H1 (cell line): ENCODE data around the gene ST6GALNAC5. TPM values are rescaled to one million over a fixed set of nuclear protein-coding genes. Genes with fewer than 3 reads are reported as not detected.

ENCODE experiments used
- CTCF ChIA-PET: fragments of 300-600 bp; sonication (Branson Sonifier 250); formaldehyde crosslinking; loops from one replicate; lab custom pipeline; 2021; ENCODE audit not compliant: partially characterized antibody; lab: Charles Lee
- POLR2A ChIA-PET: fragments of 300-600 bp; sonication (Branson Sonifier 250); formaldehyde crosslinking; loops from one replicate; lab custom pipeline; 2021; ENCODE audit warnings: inconsistent platforms; ENCODE audit not compliant: partially characterized antibody; lab: Charles Lee
- DNase-seq, 2 experiments: peaks; one replicate each; pipeline versions ENCODE4 v3.0.0 to v3.0.0-alpha.2; 2010 to 2022; ENCODE audit warnings: low spot score in 2 of 2, low read depth in 1 of 2, mixed read lengths in 1 of 2
- FAIRE-seq: peaks from 2 replicates; lab custom pipeline; 2011; peaks lifted over from hg19 to GRCh38; lab: Jason Lieb, UNC
- H2AFZ ChIP-seq: 2 replicates; pipeline ENCODE4 v1.8.1; 2012; ENCODE audit warnings: low read length, inconsistent platforms
- H2AK5ac ChIP-seq: 2 replicates; pipeline ENCODE4 v1.6.1; 2013; ENCODE audit warnings: low read depth, low read length
- H2BK120ac ChIP-seq: replicated peaks from 2 replicates; pipeline ENCODE3; 2013; ENCODE audit warnings: low read depth, low read length, inconsistent platforms
- H2BK12ac ChIP-seq: 2 replicates; pipeline ENCODE4 v1.6.1; 2013; ENCODE audit warnings: low read depth, low read length
- H2BK15ac ChIP-seq: 2 replicates; pipeline ENCODE4 v1.6.1; 2013; ENCODE audit warnings: low read length
- H2BK20ac ChIP-seq: 2 replicates; pipeline ENCODE4 v1.6.1; 2013; ENCODE audit warnings: low read length
- H2BK5ac ChIP-seq: 2 replicates; pipeline ENCODE4 v1.6.1; 2013; ENCODE audit warnings: low read depth, low read length
- H3K14ac ChIP-seq: 2 replicates; pipeline ENCODE4 v1.6.1; 2013; ENCODE audit warnings: inconsistent platforms; ENCODE audit not compliant: insufficient read length
- H3K18ac ChIP-seq: 2 replicates; pipeline ENCODE4 v1.6.1; 2013; ENCODE audit warnings: low read length; ENCODE audit errors: extremely low read depth
- H3K23ac ChIP-seq: 2 replicates; pipeline ENCODE4 v1.6.1; 2013; ENCODE audit warnings: inconsistent platforms; ENCODE audit not compliant: insufficient read length
- H3K23me2 ChIP-seq: 2 replicates; pipeline ENCODE4 v1.6.1; 2013; ENCODE audit warnings: low read depth, low read length
- H3K27ac ChIP-seq: 2 replicates; pipeline ENCODE4 v1.6.1; 2011; ENCODE audit warnings: low read depth, low read length, inconsistent platforms
- H3K27me3 ChIP-seq, 4 experiments: replicated peaks in 1 of 4; 1 replicate in 1 of 4; 2 replicates in 3 of 4; pipeline versions ENCODE4 v1.6.1 to v1.8.1; 2011 to 2013; ENCODE audit warnings: low read length in 3 of 4, mild to moderate bottlenecking in 3 of 4, inconsistent platforms in 2 of 4, mixed read lengths in 2 of 4, moderate library complexity in 1 of 4; ENCODE audit not compliant: control insufficient read depth in 3 of 4, insufficient read depth in 3 of 4; ENCODE audit errors: extremely low read depth in 1 of 4
- H3K36me3 ChIP-seq, 4 experiments: 2 replicates each; pipeline versions ENCODE4 v1.6.1 to v1.8.1; 2011 to 2013; ENCODE audit warnings: mild to moderate bottlenecking in 4 of 4, low read length in 3 of 4, moderate library complexity in 2 of 4, control low read depth in 1 of 4, inconsistent platforms in 1 of 4; ENCODE audit not compliant: insufficient read depth in 4 of 4, control insufficient read depth in 2 of 4
- H3K4ac ChIP-seq: replicated peaks from 2 replicates; pipeline ENCODE3; 2013; ENCODE audit warnings: low read length, low read depth, mixed read lengths, inconsistent platforms; ENCODE audit not compliant: insufficient read length
- H3K4me1 ChIP-seq, 4 experiments: replicated peaks in 1 of 4; 1 replicate in 1 of 4; 2 replicates in 3 of 4; pipeline versions ENCODE4 v1.6.1 to v1.8.1; 2011 to 2013; ENCODE audit warnings: low read length in 3 of 4, inconsistent platforms in 2 of 4, mixed read lengths in 1 of 4; ENCODE audit not compliant: insufficient read depth in 4 of 4, control insufficient read depth in 3 of 4
- H3K4me2 ChIP-seq, 2 experiments: 2 replicates each; pipeline versions ENCODE4 v1.6.1 to v1.8.1; 2011 to 2013; ENCODE audit warnings: low read depth in 2 of 2, low read length in 2 of 2, control low read depth in 1 of 2, inconsistent platforms in 1 of 2, mild to moderate bottlenecking in 1 of 2; ENCODE audit not compliant: insufficient read depth in 1 of 2
- H3K4me3 ChIP-seq, 4 experiments: fragments of 200-600, 300-600 bp in 1 of 4; sonication (generic), shearing (Covaris generic), sonication (Bioruptor Twin) in 1 of 4; 2 replicates each; pipeline versions ENCODE4 v1.5.1 to v1.8.1; 2011 to 2016; ENCODE audit warnings: low read length in 4 of 4, low read depth in 3 of 4, control low read depth in 2 of 4, inconsistent platforms in 2 of 4, mild to moderate bottlenecking in 2 of 4, mixed read lengths in 1 of 4, moderate library complexity in 1 of 4; ENCODE audit not compliant: insufficient read depth in 2 of 4; ENCODE audit errors: extremely low read depth in 1 of 4
- H3K56ac ChIP-seq: replicated peaks from 2 replicates; pipeline ENCODE3; 2013; ENCODE audit warnings: low read depth, mild to moderate bottlenecking, mixed read lengths, low read length, inconsistent platforms; ENCODE audit not compliant: insufficient read length
- H3K79me1 ChIP-seq: 2 replicates; pipeline ENCODE4 v1.6.1; 2013; ENCODE audit warnings: low read depth, low read length, control low read depth
- H3K79me2 ChIP-seq, 2 experiments: 2 replicates each; pipeline versions ENCODE4 v1.6.1 to v1.8.1; 2012 to 2013; ENCODE audit warnings: low read length in 2 of 2, mild to moderate bottlenecking in 2 of 2, inconsistent platforms in 1 of 2; ENCODE audit not compliant: insufficient read depth in 2 of 2, control insufficient read depth in 1 of 2
- H3K9ac ChIP-seq, 4 experiments: replicated peaks in 1 of 4; 1 replicate in 1 of 4; 2 replicates in 3 of 4; pipeline versions ENCODE4 v1.6.1 to v1.8.1; 2011 to 2013; ENCODE audit warnings: low read depth in 3 of 4, low read length in 3 of 4, control low read depth in 2 of 4, mild to moderate bottlenecking in 2 of 4, moderate library complexity in 2 of 4, inconsistent platforms in 1 of 4; ENCODE audit errors: extremely low read depth in 1 of 4
- H3K9me3 ChIP-seq, 2 experiments: 2 replicates each; pipeline versions ENCODE4 v1.6.1 to v1.8.1; 2012 to 2013; ENCODE audit warnings: mild to moderate bottlenecking in 2 of 2, moderate library complexity in 2 of 2, control low read depth in 1 of 2, inconsistent platforms in 1 of 2, low read depth in 1 of 2, low read length in 1 of 2, mixed read lengths in 1 of 2; ENCODE audit not compliant: insufficient read depth in 2 of 2
- H4K20me1 ChIP-seq, 2 experiments: replicated peaks in 1 of 2; 2 replicates each; pipeline versions ENCODE3 to v1.8.1; 2011 to 2013; ENCODE audit warnings: inconsistent platforms in 2 of 2, low read length in 2 of 2, mild to moderate bottlenecking in 1 of 2; ENCODE audit not compliant: insufficient read depth in 2 of 2, control insufficient read depth in 1 of 2
- H4K5ac ChIP-seq: 2 replicates; pipeline ENCODE4 v1.6.1; 2013; ENCODE audit warnings: low read length, low read depth, mixed read lengths, inconsistent platforms; ENCODE audit not compliant: insufficient read length
- H4K8ac ChIP-seq: 2 replicates; pipeline ENCODE4 v1.8.0; 2013; ENCODE audit warnings: mild to moderate bottlenecking, moderate library complexity, low read length, inconsistent platforms; ENCODE audit not compliant: insufficient read depth; ENCODE audit errors: extremely low read depth
- H4K91ac ChIP-seq: replicated peaks from 2 replicates; pipeline ENCODE3; 2013; ENCODE audit warnings: low read length, mixed read lengths, inconsistent platforms; ENCODE audit not compliant: insufficient read length
- ASH2L ChIP-seq: fragments of 200-600, 300-600 bp; sonication (generic); IDR thresholded peaks from one replicate; pipeline ENCODE4 v1.7.1; 2017; ENCODE audit warnings: low read length
- CHD1 ChIP-seq: IDR thresholded peaks from 2 replicates; pipeline ENCODE4 v1.6.1; 2012; ENCODE audit warnings: low read depth, low read length, improper control_type of control experiment
- EGR1 ChIP-seq: IDR thresholded peaks from 2 replicates; pipeline ENCODE4 v1.6.1; 2011; ENCODE audit warnings: low read depth, low read length, borderline replicate concordance
- EP300 ChIP-seq, 2 experiments: IDR thresholded peaks; 1 replicate in 1 of 2; 2 replicates in 1 of 2; pipeline ENCODE4 v1.6.1; 2011 to 2012; ENCODE audit warnings: low read depth in 2 of 2, low read length in 2 of 2, mild to moderate bottlenecking in 2 of 2, borderline replicate concordance in 1 of 2, inconsistent platforms in 1 of 2, moderate library complexity in 1 of 2
- KDM5A ChIP-seq: fragments of 200-600 bp; IDR thresholded peaks from 2 replicates; pipeline ENCODE4 v1.7.1; 2012; ENCODE audit warnings: mild to moderate bottlenecking, low read length, inconsistent platforms, mixed read lengths
- POLR2AphosphoS5 ChIP-seq: IDR thresholded peaks from 2 replicates; pipeline ENCODE4 v1.6.1; 2011; ENCODE audit warnings: low read depth, low read length
- RFX5 ChIP-seq: IDR thresholded peaks from 2 replicates; pipeline ENCODE4 v1.6.1; 2011; ENCODE audit warnings: low read depth, low read length, improper control_type of control experiment, borderline replicate concordance
- SIX5 ChIP-seq: IDR thresholded peaks from 2 replicates; pipeline ENCODE4 v1.6.1; 2011; ENCODE audit warnings: mild to moderate bottlenecking, low read depth, low read length
- SP4 ChIP-seq: IDR thresholded peaks from 2 replicates; pipeline ENCODE4 v1.6.1; 2012; ENCODE audit warnings: low read length, inconsistent platforms
- TCF12 ChIP-seq: IDR thresholded peaks from 2 replicates; pipeline ENCODE4 v1.6.1; 2011; ENCODE audit warnings: low read depth, mild to moderate bottlenecking, low read length
- WGBS, 2 experiments: shearing (Covaris generic) in 1 of 2; methylation state at CpG; one replicate each; pipeline versions ENCODE4 v1.1.6 to v1.1.7; 2013 to 2015; ENCODE audit warnings: low lambda C conversion rate in 2 of 2, mixed read lengths in 2 of 2, inconsistent platforms in 1 of 2, low coverage in 1 of 2, missing lambda C conversion rate in 1 of 2; ENCODE audit not compliant: insufficient replicate concordance in 2 of 2, insufficient coverage in 1 of 2, insufficient read length in 1 of 2; ENCODE audit errors: extremely low coverage in 1 of 2, missing lambda C conversion rate in 1 of 2; 5-methylcytosine and 5-hydroxymethylcytosine counted together
- polyA plus RNA-seq, 7 experiments: library from polyadenylated mRNA; depleted of rRNA in 3 of 7; stranded (reverse) in 5 of 7; unstranded in 2 of 7; fragments of >200 nt in 5 of 7; fragments of 200-250 nt in 2 of 7; gene quantifications; 1 replicate in 5 of 7; 2 replicates in 1 of 7; 4 replicates in 1 of 7; pipeline versions ENCODE4 v1.2.1 to v1.2.3, GENCODE V29; 2011 to 2013; ENCODE audit warnings: missing spikeins in 2 of 7, mixed read lengths in 2 of 7
- total RNA-seq: library from RNA; stranded (reverse); fragmentation: NEBNext Ultra II Directional; extraction: Animal tissue kit (Norgen Biotek cat#: 25700); gene quantifications from 2 replicates; pipeline ENCODE4 v1.2.1, GENCODE V29; 2021
- TF ChIP-seq, protein P1 (sequence below), 3 experiments: IDR thresholded peaks; 1 replicate in 2 of 3; 2 replicates in 1 of 3; pipeline versions ENCODE4 v1.5.1 to v1.6.1; 2011; ENCODE audit warnings: low read length in 3 of 3, mild to moderate bottlenecking in 3 of 3, inconsistent platforms in 2 of 3, low read depth in 1 of 3, moderate library complexity in 1 of 3; ENCODE audit not compliant: insufficient read depth in 1 of 3; ENCODE audit errors: control extremely low read depth in 1 of 3

Gene ST6GALNAC5
- total and polyA plus RNA-seq, 2 of the 8 experiments (the other 6 are each of a cell fraction or from before 2014, with no cell fraction given) = 6.2 to 7.3 TPM

DNA sequence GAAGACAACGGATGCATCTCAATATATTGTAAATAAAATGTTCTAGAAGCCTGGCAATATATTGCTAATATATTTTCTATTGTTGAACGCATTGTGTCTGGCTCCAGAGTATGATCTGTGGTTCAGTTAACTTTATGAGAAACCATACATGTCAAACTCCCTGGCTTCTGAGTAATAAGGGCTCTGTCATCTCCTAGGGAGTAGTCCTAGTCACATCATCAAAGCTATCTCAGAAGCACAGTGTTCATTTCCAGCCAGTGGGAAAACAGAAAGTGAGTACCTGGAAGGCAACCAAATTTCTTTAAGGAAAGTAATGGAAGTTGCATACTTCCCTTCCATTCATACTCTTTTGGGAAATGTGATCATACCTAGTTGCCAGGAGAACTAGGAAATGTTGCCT, 27.0 kb upstream of the ST6GALNAC5 start:
- no peak overlapping the region for H4K5ac ChIP-seq
- H3K23ac ChIP-seq = no peak overlapping the region
- no peaks in the 10 kb centered on the region for H3K9me3 ChIP-seq
- no peaks in the 10 kb centered on the region for H3K79me2 ChIP-seq
- POLR2A ChIA-PET = no interaction called here
- no peak overlapping the region for H3K4me3 ChIP-seq
- H3K9ac ChIP-seq = no peak overlapping the region
- CTCF ChIA-PET = no interaction called here
- H3K4me1 ChIP-seq = peaks cover 0 to 3% (median 1%) of the 10 kb centered on the region in 4 experiments; a peak in 1 of 7 replicates
- TF ChIP-seq SP4 (no peak), POLR2AphosphoS5 (no peak), KDM5A (no peak), EGR1 (no peak), SIX5 (no peak), CHD1 (no peak), ASH2L (no peak), TCF12 (no peak), EP300 (IDR thresholded peaks at IDR 0.05; ENCODE audit: borderline replicate concordance in 1 of 2, low read depth in 2 of 2, low read length in 2 of 2) (no peak), RFX5 (no peak)
- TF ChIP-seq, protein P1, sequence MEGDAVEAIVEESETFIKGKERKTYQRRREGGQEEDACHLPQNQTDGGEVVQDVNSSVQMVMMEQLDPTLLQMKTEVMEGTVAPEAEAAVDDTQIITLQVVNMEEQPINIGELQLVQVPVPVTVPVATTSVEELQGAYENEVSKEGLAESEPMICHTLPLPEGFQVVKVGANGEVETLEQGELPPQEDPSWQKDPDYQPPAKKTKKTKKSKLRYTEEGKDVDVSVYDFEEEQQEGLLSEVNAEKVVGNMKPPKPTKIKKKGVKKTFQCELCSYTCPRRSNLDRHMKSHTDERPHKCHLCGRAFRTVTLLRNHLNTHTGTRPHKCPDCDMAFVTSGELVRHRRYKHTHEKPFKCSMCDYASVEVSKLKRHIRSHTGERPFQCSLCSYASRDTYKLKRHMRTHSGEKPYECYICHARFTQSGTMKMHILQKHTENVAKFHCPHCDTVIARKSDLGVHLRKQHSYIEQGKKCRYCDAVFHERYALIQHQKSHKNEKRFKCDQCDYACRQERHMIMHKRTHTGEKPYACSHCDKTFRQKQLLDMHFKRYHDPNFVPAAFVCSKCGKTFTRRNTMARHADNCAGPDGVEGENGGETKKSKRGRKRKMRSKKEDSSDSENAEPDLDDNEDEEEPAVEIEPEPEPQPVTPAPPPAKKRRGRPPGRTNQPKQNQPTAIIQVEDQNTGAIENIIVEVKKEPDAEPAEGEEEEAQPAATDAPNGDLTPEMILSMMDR (IDR thresholded peaks at IDR 0.05; ENCODE audit: control extremely low read depth in 1 of 3, insufficient read depth in 1 of 3, low read depth in 1 of 3, low read length in 3 of 3) = no peak
- H3K23me2 ChIP-seq = no peaks in the 10 kb centered on the region
- no peak overlapping the region for H3K27ac ChIP-seq
- no peaks in the 10 kb centered on the region for H3K36me3 ChIP-seq
- no peak overlapping the region for H2AK5ac ChIP-seq
- no peak overlapping the region for H2AFZ ChIP-seq
- no peak overlapping the region for H3K18ac ChIP-seq
- H2BK12ac ChIP-seq = no peak overlapping the region
- no peak overlapping the region for H2BK15ac ChIP-seq
- no peaks in the 10 kb centered on the region for H3K27me3 ChIP-seq
- H4K91ac ChIP-seq = no peak overlapping the region
- H4K8ac ChIP-seq = no peak overlapping the region
- H2BK120ac ChIP-seq = no peak overlapping the region
- H3K4ac ChIP-seq = no peak overlapping the region
- WGBS, 2 experiments = 91% methylated on average over 2 of the region's 2 CpGs; no CpG with 5 or more reads in 1 of the 2 experiments
- H3K79me1 ChIP-seq = no peaks in the 10 kb centered on the region
- no peaks in the 10 kb centered on the region for H4K20me1 ChIP-seq
- H2BK20ac ChIP-seq = no peak overlapping the region
- FAIRE-seq (no peak), DNase-seq (no peak)
- H3K56ac ChIP-seq = no peak overlapping the region
- H2BK5ac ChIP-seq = no peak overlapping the region
- H3K14ac ChIP-seq = no peak overlapping the region
- no peak overlapping the region for H3K4me2 ChIP-seq
